Right atrium auricular region (tissue), 2 donors: ENCODE results near the gene C18orf32. TPM values are rescaled to one million over a fixed set of nuclear protein-coding genes. Genes with fewer than 3 reads are reported as not detected.
"Not testable (repeated sequence)": the region's sequence is repeated elsewhere in the genome, so short reads cannot be mapped to it uniquely, and the experiment has no call there.

Experiments used
- DNase-seq: peaks from one replicate; pipeline ENCODE4 v3.0.0-alpha.2; 2019; ENCODE audit warnings: low spot score
- H3K27ac ChIP-seq, 2 donors: fragments of 200-600 bp; sonication (generic); 1 replicate in 1 of 2; 2 replicates in 1 of 2; pipeline ENCODE4 v1.5.1; 2016 to 2019
- H3K27me3 ChIP-seq, 2 donors: fragments of 200-600 bp; sonication (generic); one replicate each; pipeline versions ENCODE4 v1.5.1 to v1.6.0; 2017 to 2019
- H3K36me3 ChIP-seq: fragments of 200-600 bp; sonication (generic); one replicate; pipeline ENCODE4 v1.5.1; 2016
- H3K4me1 ChIP-seq, 2 donors: fragments of 200-600 bp; sonication (generic); one replicate each; pipeline versions ENCODE4 v1.5.1 to v1.6.0; 2017 to 2019
- H3K4me3 ChIP-seq, 2 donors: fragments of 200-600 bp; sonication (generic); 1 replicate in 1 of 2; 2 replicates in 1 of 2; pipeline ENCODE4 v1.5.1; 2017 to 2019; ENCODE audit warnings: mild to moderate bottlenecking in 1 of 2, moderate library complexity in 1 of 2
- H3K9me3 ChIP-seq, 2 donors: fragments of 200-600 bp; sonication (generic); one replicate each; pipeline ENCODE4 v1.5.1; 2019
- CTCF ChIP-seq, 2 donors: fragments of 200-600 bp; sonication (generic); IDR thresholded peaks; one replicate each; pipeline ENCODE4 v1.5.1; 2019; ENCODE audit warnings: antibody characterized with exemption in 2 of 2
- total RNA-seq, 2 donors: library from RNA; depleted of rRNA; stranded (reverse); fragments of >200 nt; gene quantifications; one replicate each; pipeline ENCODE4 v1.1.0, GENCODE V29; 2016

Gene C18orf32
- total RNA-seq, 2 donors from 2014 or later, result 36.0 to 59.9 TPM

- Histone ChIP-seq H3K9me3 (no peaks in the 10 kb centered on the region), H3K36me3 (peaks cover 54% of the 10 kb centered on the region), H3K4me1 (peaks cover 0 to 21% of the 10 kb centered on the region in 2 donors), H3K4me3 (no peak overlapping the region), H3K27ac (no peak overlapping the region), H3K27me3 (no peaks in the 10 kb centered on the region)
- DNase-seq, result no peak
- TF ChIP-seq CTCF (IDR thresholded peaks at IDR 0.05), result no peak
These were observed 5.7 kb downstream of the C18orf32 start for GRCh38 chr18:49481317-49481716.

GRCh38 chr18:49479381-49480137 lies 7.5 kb downstream of the C18orf32 start:
- Histone ChIP-seq H3K4me3 (no peak overlapping the region), H3K4me1 (peaks cover 0 to 12% of the 10 kb centered on the region in 2 donors), H3K9me3 (no peaks in the 10 kb centered on the region), H3K27ac (no peak overlapping the region), H3K27me3 (no peaks in the 10 kb centered on the region), H3K36me3 (peaks cover 54% of the 10 kb centered on the region)
- TF ChIP-seq CTCF (IDR thresholded peaks at IDR 0.05), result no peak
- no peak for DNase-seq

GRCh38 chr18:49476664-49477411 lies 10.2 kb downstream of the C18orf32 start:
- H3K27me3 ChIP-seq, result no peaks in the 10 kb centered on the region
- peak overlapping the region; percentile 32 to 50 for H3K27ac ChIP-seq
- peaks cover 37% of the 10 kb centered on the region for H3K36me3 ChIP-seq
- H3K4me1 ChIP-seq, result peaks cover 0 to 7% of the 10 kb centered on the region in 2 donors
- H3K9me3 ChIP-seq, result no peaks in the 10 kb centered on the region
- H3K4me3 ChIP-seq, result no peak overlapping the region
- no peak for TF ChIP-seq CTCF (IDR thresholded peaks at IDR 0.05)
- no peak for DNase-seq

GRCh38 chr18:49474935-49475334 lies 12.1 kb downstream of the C18orf32 start:
- not testable (repeated sequence) for H3K9me3 ChIP-seq, H3K27ac ChIP-seq, H3K27me3 ChIP-seq, H3K4me3 ChIP-seq, H3K4me1 ChIP-seq, DNase-seq
- peaks cover 18% of the 10 kb centered on the region for H3K36me3 ChIP-seq

- no peak for TF ChIP-seq CTCF (IDR thresholded peaks at IDR 0.05)
These were observed 13.3 kb downstream of the C18orf32 start for GRCh38 chr18:49473721-49474120.

GRCh38 chr18:49472459-49472858 lies 14.6 kb downstream of the C18orf32 start:
- no peak overlapping the region for H3K27ac ChIP-seq
- no peak overlapping the region for H3K4me3 ChIP-seq
- no peaks in the 10 kb centered on the region for H3K9me3 ChIP-seq
- H3K4me1 ChIP-seq, result peaks cover 0 to 7% of the 10 kb centered on the region in 2 donors
- no peak for DNase-seq
- TF ChIP-seq CTCF (IDR thresholded peaks at IDR 0.05), result no peak
- H3K36me3 ChIP-seq, result no peaks in the 10 kb centered on the region
- H3K27me3 ChIP-seq, result no peaks in the 10 kb centered on the region

More at GRCh38 chr18:49473721-49474120, 13.3 kb downstream of the C18orf32 start:
- no peak overlapping the region for H3K4me3 ChIP-seq
- H3K27me3 ChIP-seq, result no peaks in the 10 kb centered on the region
- no peak for DNase-seq
- peaks cover 0 to 7% of the 10 kb centered on the region in 2 donors for H3K4me1 ChIP-seq
- peaks cover 6% of the 10 kb centered on the region for H3K36me3 ChIP-seq
- no peaks in the 10 kb centered on the region for H3K9me3 ChIP-seq
- H3K27ac ChIP-seq, result no peak overlapping the region
